ENCODE data around the gene CNTN2.

CNTN2 gene

DNA sequence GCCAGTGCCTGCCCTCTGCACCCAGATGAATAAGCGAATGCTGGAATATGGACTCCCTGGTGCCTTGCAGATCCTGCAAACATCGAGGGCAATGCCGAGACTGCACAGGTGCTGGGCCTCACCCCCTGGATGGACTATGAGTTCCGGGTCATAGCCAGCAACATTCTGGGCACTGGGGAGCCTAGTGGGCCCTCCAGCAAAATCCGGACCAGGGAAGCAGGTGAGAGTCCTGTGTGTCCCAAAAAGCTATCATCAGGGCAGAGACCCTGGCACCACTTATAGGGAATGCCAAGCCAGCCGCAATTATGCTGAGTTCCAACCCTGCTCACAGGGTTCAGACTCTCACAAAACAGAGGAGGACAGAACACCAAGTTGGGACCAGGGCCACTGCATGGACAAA is 24.0 kb downstream of the CNTN2 start:
- in situ Hi-C loops (cut with HindIII; ENCODE audit: low pct_ligation_motif_present, low sequenced_read_pairs) = no loop called here
- Histone ChIP-seq H3K27ac (no peak overlapping the region), H3K27me3 (replicated peaks) (no peaks in the 10 kb centered on the region), H3K4me3 (ENCODE audit: low read depth, low read length) (no peak overlapping the region), H3K36me3 (replicated peaks) (no peaks in the 10 kb centered on the region)
- DNase-seq = no peak
- TF ChIP-seq, protein P1, sequence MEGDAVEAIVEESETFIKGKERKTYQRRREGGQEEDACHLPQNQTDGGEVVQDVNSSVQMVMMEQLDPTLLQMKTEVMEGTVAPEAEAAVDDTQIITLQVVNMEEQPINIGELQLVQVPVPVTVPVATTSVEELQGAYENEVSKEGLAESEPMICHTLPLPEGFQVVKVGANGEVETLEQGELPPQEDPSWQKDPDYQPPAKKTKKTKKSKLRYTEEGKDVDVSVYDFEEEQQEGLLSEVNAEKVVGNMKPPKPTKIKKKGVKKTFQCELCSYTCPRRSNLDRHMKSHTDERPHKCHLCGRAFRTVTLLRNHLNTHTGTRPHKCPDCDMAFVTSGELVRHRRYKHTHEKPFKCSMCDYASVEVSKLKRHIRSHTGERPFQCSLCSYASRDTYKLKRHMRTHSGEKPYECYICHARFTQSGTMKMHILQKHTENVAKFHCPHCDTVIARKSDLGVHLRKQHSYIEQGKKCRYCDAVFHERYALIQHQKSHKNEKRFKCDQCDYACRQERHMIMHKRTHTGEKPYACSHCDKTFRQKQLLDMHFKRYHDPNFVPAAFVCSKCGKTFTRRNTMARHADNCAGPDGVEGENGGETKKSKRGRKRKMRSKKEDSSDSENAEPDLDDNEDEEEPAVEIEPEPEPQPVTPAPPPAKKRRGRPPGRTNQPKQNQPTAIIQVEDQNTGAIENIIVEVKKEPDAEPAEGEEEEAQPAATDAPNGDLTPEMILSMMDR (IDR thresholded peaks at IDR 0.05; ENCODE audit: low read depth, low read length, missing control alignments) = no peak

DNA sequence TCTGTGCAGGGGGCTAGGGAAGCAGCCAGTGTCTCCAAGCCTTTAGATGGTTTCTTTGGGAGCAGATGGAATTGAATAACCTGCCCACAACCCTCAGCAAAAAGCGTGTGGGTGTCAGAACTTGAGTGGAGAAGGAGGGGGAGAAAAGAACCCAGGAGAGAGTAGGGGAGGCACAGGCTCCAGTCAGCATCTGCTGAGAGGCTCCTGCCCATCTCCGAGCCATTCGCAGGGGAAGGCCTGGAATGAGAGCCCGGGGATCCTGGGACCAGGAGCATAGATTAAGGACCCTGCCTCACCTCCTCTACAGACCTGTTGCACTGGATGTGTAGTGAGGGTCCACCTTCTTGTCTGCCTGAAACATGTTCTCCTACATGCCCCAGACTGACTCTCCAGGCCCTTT is 25.0 kb downstream of the CNTN2 start:
- Histone ChIP-seq H3K27ac (no peak overlapping the region), H3K36me3 (replicated peaks) (no peaks in the 10 kb centered on the region), H3K4me3 (ENCODE audit: low read depth, low read length) (no peak overlapping the region), H3K27me3 (replicated peaks) (no peaks in the 10 kb centered on the region)
- in situ Hi-C loops (cut with HindIII; ENCODE audit: low pct_ligation_motif_present, low sequenced_read_pairs) = no loop called here
- TF ChIP-seq, protein P1 (IDR thresholded peaks at IDR 0.05; ENCODE audit: low read depth, low read length, missing control alignments) = no peak
- DNase-seq = no peak

GRCh38 chr1:205068457-205069040 is 25.5 kb downstream of the CNTN2 start:
- TF ChIP-seq, protein P1 (IDR thresholded peaks at IDR 0.05; ENCODE audit: low read depth, low read length, missing control alignments) = no peak
- DNase-seq = no peak
- Histone ChIP-seq H3K36me3 (replicated peaks) (no peaks in the 10 kb centered on the region), H3K4me3 (ENCODE audit: low read depth, low read length) (no peak overlapping the region), H3K27ac (no peak overlapping the region), H3K27me3 (replicated peaks) (no peaks in the 10 kb centered on the region)
- in situ Hi-C loops (cut with HindIII; ENCODE audit: low pct_ligation_motif_present, low sequenced_read_pairs) = no loop called here

GRCh38 chr1:205069371-205070125 is 26.5 kb downstream of the CNTN2 start:
- TF ChIP-seq, protein P1 (IDR thresholded peaks at IDR 0.05; ENCODE audit: low read depth, low read length, missing control alignments) = no peak
- Histone ChIP-seq H3K27ac (no peak overlapping the region), H3K4me3 (ENCODE audit: low read depth, low read length) (no peak overlapping the region), H3K36me3 (replicated peaks) (no peaks in the 10 kb centered on the region), H3K27me3 (replicated peaks) (no peaks in the 10 kb centered on the region)
- DNase-seq = no peak
- in situ Hi-C loops (cut with HindIII; ENCODE audit: low pct_ligation_motif_present, low sequenced_read_pairs) = no loop called here

DNA sequence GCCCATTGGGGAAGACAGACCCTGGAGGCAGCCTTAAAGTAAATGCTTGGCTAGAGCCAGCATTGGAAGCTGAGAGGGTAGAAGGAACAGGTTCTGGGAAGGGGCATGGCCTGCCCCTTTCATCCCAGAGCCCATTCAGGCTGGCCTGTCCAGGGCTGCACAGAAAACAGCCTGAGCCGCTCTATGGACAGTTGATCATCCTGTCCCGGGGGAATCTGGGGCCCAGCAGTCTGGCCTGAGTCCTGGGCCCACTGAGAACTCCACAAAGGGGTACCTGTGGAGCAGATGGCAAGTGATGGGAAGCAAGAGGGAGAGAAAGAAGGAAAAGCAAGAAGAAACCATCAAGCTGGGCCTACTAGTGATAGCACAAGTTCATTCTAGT is 28.0 kb downstream of the CNTN2 start:
- no peaks in the 10 kb centered on the region for H3K36me3 ChIP-seq (replicated peaks)
- TF ChIP-seq, protein P1 (IDR thresholded peaks at IDR 0.05; ENCODE audit: low read depth, low read length, missing control alignments) = no peak
- H3K27me3 ChIP-seq (replicated peaks) = no peaks in the 10 kb centered on the region
- no peak for DNase-seq
- H3K4me3 ChIP-seq (ENCODE audit: low read depth, low read length) = no peak overlapping the region
- no peak overlapping the region for H3K27ac ChIP-seq
- in situ Hi-C loops (cut with HindIII; ENCODE audit: low pct_ligation_motif_present, low sequenced_read_pairs) = no loop called here
